Bronchial epithelial cell (primary cell): Measurements from ENCODE around the gene CIT. TPM values are rescaled to one million over a fixed set of nuclear protein-coding genes. Genes with fewer than 3 reads are reported as not detected.

Experiments
- DNase-seq: peaks from one replicate; pipeline ENCODE4 v3.0.0-alpha.2; 2010; ENCODE audit warnings: low read depth
- FAIRE-seq: peaks from 2 replicates; lab custom pipeline; 2011; peaks lifted over from hg19 to GRCh38; lab: Jason Lieb, UNC
- H3K27me3 ChIP-seq: 2 replicates; pipeline ENCODE4 v1.5.1; 2011; ENCODE audit warnings: low read length; ENCODE audit not compliant: control insufficient read depth, insufficient read depth
- H3K36me3 ChIP-seq: 2 replicates; pipeline ENCODE4 v1.5.1; 2011; ENCODE audit warnings: low read length; ENCODE audit not compliant: control insufficient read depth, insufficient read depth
- H3K4me3 ChIP-seq: 2 replicates; pipeline ENCODE4 v1.5.1; 2011; ENCODE audit warnings: mild to moderate bottlenecking, low read depth, low read length, control low read depth
- CTCF ChIP-seq: IDR thresholded peaks from 2 replicates; pipeline ENCODE4 v1.5.1; 2011; ENCODE audit warnings: mild to moderate bottlenecking, moderate library complexity, low read length, control low read depth, inconsistent platforms; ENCODE audit not compliant: insufficient read depth, severe bottlenecking
- total RNA-seq: library from RNA; depleted of rRNA; stranded (reverse); fragments of >200 nt; gene quantifications from 2 replicates; pipeline ENCODE4 v1.2.1, GENCODE V29; 2014

Gene CIT
- total RNA-seq, 1 donor from 2014 or later, result 0.79 TPM

- no peak for TF ChIP-seq CTCF
- FAIRE-seq, result no peak
- H3K4me3 ChIP-seq, result no peak overlapping the region
- no peaks in the 10 kb centered on the region for H3K27me3 ChIP-seq
- no peak for DNase-seq
- H3K36me3 ChIP-seq, result no peaks in the 10 kb centered on the region
Measured at GRCh38 chr12:119850330-119850729, 26.8 kb downstream of the CIT start.

- no peaks in the 10 kb centered on the region for H3K27me3 ChIP-seq
- H3K36me3 ChIP-seq, result no peaks in the 10 kb centered on the region
- no peak for FAIRE-seq
- no peak for DNase-seq
- H3K4me3 ChIP-seq, result no peak overlapping the region
- no peak for TF ChIP-seq CTCF
Measured at GRCh38 chr12:119843100-119843499, 34.0 kb downstream of the CIT start.

GRCh38 chr12:119842380-119842779, 34.7 kb downstream of the CIT start:
- DNase-seq (no peak), FAIRE-seq (no peak)
- H3K4me3 ChIP-seq, result no peak overlapping the region
- no peaks in the 10 kb centered on the region for H3K27me3 ChIP-seq
- no peaks in the 10 kb centered on the region for H3K36me3 ChIP-seq
- no peak for TF ChIP-seq CTCF

DNA sequence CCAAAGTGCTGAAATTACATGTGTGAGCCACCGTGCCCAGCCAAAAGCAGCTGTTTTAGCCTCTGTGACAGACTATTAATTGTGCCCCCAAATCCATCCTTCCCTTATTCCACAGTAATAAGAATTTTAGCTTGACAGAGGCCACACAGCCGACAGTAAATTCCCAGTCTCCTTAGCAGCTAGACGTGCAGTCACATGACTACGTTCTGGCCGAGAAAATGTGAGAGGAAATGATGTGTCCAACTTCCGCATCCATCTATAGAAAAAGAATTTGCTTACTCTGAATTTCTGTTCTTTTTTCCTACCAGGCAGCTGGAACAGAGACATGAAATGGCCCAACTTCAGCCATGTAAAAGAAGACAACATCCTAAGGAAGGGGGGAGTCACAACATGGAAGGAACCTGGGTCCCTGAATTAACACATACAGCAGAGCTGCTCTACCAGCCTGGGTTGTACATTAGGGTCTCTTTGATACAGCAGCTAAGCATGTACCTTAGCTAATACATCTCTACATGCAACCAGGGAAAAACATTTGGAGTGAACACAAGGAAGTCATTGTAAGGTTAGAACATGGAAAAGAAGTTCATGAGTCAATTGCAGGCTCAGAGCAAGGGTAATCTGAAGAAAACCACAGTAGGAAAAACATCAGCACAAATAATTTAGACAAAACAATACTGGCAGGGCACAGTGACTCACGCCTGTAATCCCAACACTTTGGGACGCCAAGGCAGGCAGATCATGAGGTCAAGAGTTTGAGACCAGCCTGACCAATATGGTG, 35.5 kb downstream of the CIT start:
- Histone ChIP-seq H3K27me3 (no peaks in the 10 kb centered on the region), H3K4me3 (no peak overlapping the region), H3K36me3 (no peaks in the 10 kb centered on the region)
- FAIRE-seq (no peak), DNase-seq (no peak)
- TF ChIP-seq CTCF, result no peak

DNA sequence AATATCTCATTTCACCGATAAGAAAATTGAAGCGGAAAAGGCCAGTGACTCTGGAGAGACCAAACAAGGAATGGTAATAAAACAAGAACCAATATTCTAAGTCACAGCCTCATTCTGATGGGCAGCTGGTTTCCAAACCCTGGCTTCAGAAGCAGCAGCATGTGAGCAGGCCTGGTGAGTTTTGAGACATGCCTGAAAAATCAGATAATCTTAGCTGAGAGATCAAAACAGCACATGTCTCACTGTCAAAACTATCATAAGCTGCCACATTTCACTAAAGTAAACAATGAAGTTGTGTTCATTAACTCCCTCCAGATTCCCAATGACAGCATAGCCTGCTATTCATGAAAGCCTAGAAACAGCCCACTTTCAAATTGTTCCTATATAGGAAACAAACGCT, 36.5 kb downstream of the CIT start:
- no peak for DNase-seq
- no peaks in the 10 kb centered on the region for H3K27me3 ChIP-seq
- no peak for TF ChIP-seq CTCF
- FAIRE-seq, result no peak
- H3K36me3 ChIP-seq, result no peaks in the 10 kb centered on the region
- no peak overlapping the region for H3K4me3 ChIP-seq

DNA sequence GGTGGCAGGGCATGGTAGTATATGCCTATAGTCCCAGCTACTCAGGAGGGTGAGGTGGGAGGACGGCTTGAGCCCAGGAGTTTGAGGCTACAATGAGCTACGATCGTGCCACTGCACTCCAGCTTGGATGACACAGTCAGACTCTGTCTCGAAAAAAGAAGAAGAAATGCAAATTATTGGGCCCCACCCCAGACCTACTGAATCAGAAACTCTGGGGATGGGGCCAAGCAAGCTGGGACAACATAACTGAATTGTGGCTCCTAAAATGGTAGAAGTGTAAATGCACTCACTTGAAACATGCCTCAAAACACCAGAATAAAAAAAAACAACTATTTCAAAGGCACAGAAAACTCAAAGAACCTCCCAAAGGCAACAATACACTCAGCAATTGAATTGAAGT, 37.0 kb downstream of the CIT start:
- FAIRE-seq (no peak), DNase-seq (no peak)
- peaks cover under 1% of the 10 kb centered on the region for H3K36me3 ChIP-seq
- H3K27me3 ChIP-seq, result no peaks in the 10 kb centered on the region
- TF ChIP-seq CTCF, result no peak
- no peak overlapping the region for H3K4me3 ChIP-seq
